HepG2 (cell line): ENCODE data around the gene VAMP4. TPM values are rescaled to one million over a fixed set of nuclear protein-coding genes. Genes with fewer than 3 reads are reported as not detected.

Source experiments
- ATAC-seq: fragments of 200-7000 bp; cut with Tn5 transposase; 3 replicates; pipeline ENCODE4 v1.9.1; 2020; ENCODE audit warnings: mild to moderate bottlenecking, moderate library complexity
- BruUV-seq: library from RNA; stranded (reverse); fragments of 400-500 nt; replicated peaks from 2 replicates; lab custom pipeline; 2021; lab: Mats Ljungman, UMichigan
- CTCF ChIA-PET: fragments of 300-600 bp; formaldehyde crosslinking; extraction: SDS; loops from one replicate; lab custom pipeline; 2021; ENCODE audit warnings: low total read pairs, inconsistent platforms, low intra/inter-chr PET ratio; lab: Yijun Ruan, JAX
- POLR2A ChIA-PET: fragments of 350-600 bp; sonication (Branson Sonifier 250); formaldehyde crosslinking; loops from one replicate; lab custom pipeline; 2020; ENCODE audit warnings: antibody characterized with exemption, inconsistent platforms; lab: Yijun Ruan, JAX
- DNase-seq: peaks from one replicate; pipeline ENCODE4 v3.0.0-alpha.2; 2015; ENCODE audit warnings: low spot score
- FAIRE-seq: peaks from 3 replicates; lab custom pipeline; 2011; peaks lifted over from hg19 to GRCh38; lab: Jason Lieb, UNC
- H2AFZ ChIP-seq: one replicate; pipeline ENCODE4 v1.6.1; 2011; ENCODE audit warnings: low read length, inconsistent platforms
- H3K27ac ChIP-seq: fragments of 300-600 bp; 3 replicates; pipeline ENCODE4 v1.8.0; 2011; ENCODE audit warnings: mixed run types, mild to moderate bottlenecking, mixed read lengths, low read length, inconsistent platforms; ENCODE audit not compliant: insufficient read depth; ENCODE audit errors: extremely low read length
- H3K27me3 ChIP-seq, 2 experiments: fragments of 200-600 bp in 1 of 2; 2 replicates in 1 of 2; 3 replicates in 1 of 2; pipeline versions ENCODE4 v1.6.0 to v1.8.0; 2011; ENCODE audit warnings: low read length in 2 of 2, mild to moderate bottlenecking in 2 of 2, moderate library complexity in 2 of 2, inconsistent platforms in 1 of 2; ENCODE audit not compliant: insufficient read depth in 2 of 2, control insufficient read depth in 1 of 2
- H3K36me3 ChIP-seq, 2 experiments: fragments of 200-600 bp in 1 of 2; replicated peaks in 1 of 2; 2 replicates in 1 of 2; 3 replicates in 1 of 2; pipeline versions ENCODE4 v1.5.1 to v1.8.0; 2011; ENCODE audit warnings: low read length in 2 of 2, inconsistent platforms in 1 of 2; ENCODE audit not compliant: insufficient read depth in 2 of 2, control insufficient read depth in 1 of 2
- H3K4me1 ChIP-seq: 2 replicates; pipeline ENCODE4 v1.5.1; 2012; ENCODE audit warnings: low read length, inconsistent platforms; ENCODE audit not compliant: insufficient read depth
- H3K4me2 ChIP-seq: 2 replicates; pipeline ENCODE4 v1.6.0; 2011; ENCODE audit warnings: low read depth, low read length, inconsistent platforms
- H3K4me3 ChIP-seq, 3 experiments: fragments of 200-600 bp in 1 of 3; sonication (generic), shearing (Covaris generic) in 1 of 3; replicated peaks in 1 of 3; 2 replicates each; pipeline ENCODE4 v1.5.1; 2011 to 2016; ENCODE audit warnings: low read length in 3 of 3, inconsistent platforms in 2 of 3, low read depth in 2 of 3, mild to moderate bottlenecking in 2 of 3, control low read depth in 1 of 3, mixed read lengths in 1 of 3; ENCODE audit not compliant: insufficient read depth in 1 of 3
- H3K79me2 ChIP-seq: one replicate; pipeline ENCODE4 v1.6.1; 2011; ENCODE audit warnings: low read length, inconsistent platforms; ENCODE audit not compliant: insufficient read depth
- H3K9ac ChIP-seq: 2 replicates; pipeline ENCODE4 v1.6.0; 2011; ENCODE audit warnings: mild to moderate bottlenecking, low read depth, low read length, inconsistent platforms; ENCODE audit not compliant: insufficient read depth
- H3K9me3 ChIP-seq: 2 replicates; pipeline ENCODE4 v1.5.1; 2012; ENCODE audit warnings: mild to moderate bottlenecking, low read length
- H4K20me1 ChIP-seq: 2 replicates; pipeline ENCODE4 v1.6.0; 2011; ENCODE audit warnings: inconsistent platforms, mild to moderate bottlenecking, low read length, moderate library complexity; ENCODE audit not compliant: insufficient read depth
- ARNTL ChIP-seq: sonication (generic); formaldehyde crosslinking; IDR thresholded peaks from 2 replicates; pipeline ENCODE4 v1.4.0; 2020; ENCODE audit warnings: mild to moderate bottlenecking, missing genetic modification reagents
- KDM2A ChIP-seq: sonication (generic); formaldehyde crosslinking; IDR thresholded peaks from 2 replicates; pipeline ENCODE4 v1.4.0; 2020; ENCODE audit warnings: low read depth, missing genetic modification reagents, borderline replicate concordance
- MBD4 ChIP-seq: IDR thresholded peaks from 2 replicates; pipeline ENCODE4 v1.6.1; 2012; ENCODE audit warnings: low read length, inconsistent platforms, borderline replicate concordance
- MIER2 ChIP-seq: IDR thresholded peaks from 2 replicates; pipeline ENCODE4 v1.6.1; 2016; ENCODE audit warnings: missing biosample characterization, missing genetic modification reagents
- MTA3 ChIP-seq: sonication (generic); formaldehyde crosslinking; IDR thresholded peaks from 2 replicates; pipeline ENCODE4 v1.4.0; 2020; ENCODE audit warnings: missing genetic modification reagents
- RARG ChIP-seq: sonication (generic); formaldehyde crosslinking; IDR thresholded peaks from 2 replicates; pipeline ENCODE4 v1.4.0; 2020; ENCODE audit warnings: low read depth, mild to moderate bottlenecking, missing genetic modification reagents
- TBX3 ChIP-seq: fragments of 450-650 bp; IDR thresholded peaks from 2 replicates; pipeline ENCODE4 v1.6.1; 2017; ENCODE audit warnings: antibody characterized with exemption, mild to moderate bottlenecking, inconsistent platforms, borderline replicate concordance
- ZNF12 ChIP-seq: sonication (generic); formaldehyde crosslinking; IDR thresholded peaks from 2 replicates; pipeline ENCODE4 v1.5.0; 2020; ENCODE audit warnings: missing genetic modification reagents
- ZNF337 ChIP-seq: sonication (generic); formaldehyde crosslinking; IDR thresholded peaks from 2 replicates; pipeline ENCODE4 v1.5.1; 2020; ENCODE audit warnings: missing genetic modification reagents, low read depth, mild to moderate bottlenecking, borderline replicate concordance
- ZNF510 ChIP-seq: sonication (generic); formaldehyde crosslinking; IDR thresholded peaks from 2 replicates; pipeline ENCODE4 v1.4.0; 2020; ENCODE audit warnings: low read depth, mild to moderate bottlenecking, missing genetic modification reagents
- ZNF547 ChIP-seq: sonication (generic); formaldehyde crosslinking; IDR thresholded peaks from 2 replicates; pipeline ENCODE4 v1.5.1; 2020; ENCODE audit warnings: mild to moderate bottlenecking, missing genetic modification reagents
- ZNF589 ChIP-seq: sonication (generic); formaldehyde crosslinking; conservative IDR thresholded peaks from 2 replicates; pipeline ENCODE4 v1.8.0; 2022; ENCODE audit warnings: mild to moderate bottlenecking, moderate library complexity, missing genetic modification reagents
- ZNF839 ChIP-seq: sonication (generic); formaldehyde crosslinking; IDR thresholded peaks from 2 replicates; pipeline ENCODE4 v1.4.0; 2020; ENCODE audit warnings: missing genetic modification reagents, mild to moderate bottlenecking, borderline replicate concordance
- WGBS: methylation state at CpG from one replicate; pipeline ENCODE4 v1.1.6; 2017; ENCODE audit warnings: low lambda C conversion rate; 5-methylcytosine and 5-hydroxymethylcytosine counted together
- in situ Hi-C: cut with HindIII; loops from 2 replicates; pipeline ENCODE4 v1.10.0; 2017; ENCODE audit warnings: low pct_unique_long_range_greater_than_20kb; ENCODE audit not compliant: extremely low pct_ligation_motif_present
- intact Hi-C: fragments of 100-400 bp; cut with micrococcal nuclease; formaldehyde crosslinking; loops from one replicate; pipeline ENCODE4 v1.10.0; 2022; ENCODE audit not compliant: unreplicated experiment
- polyA plus RNA-seq, 8 experiments: library from polyadenylated mRNA; depleted of rRNA in 3 of 8; stranded (reverse) in 7 of 8; unstranded in 1 of 8; fragments of >200 nt; fragmentation: Illumina TruSeq in 4 of 8; extraction: Trizol in 4 of 8; gene quantifications; 2 replicates each; pipeline versions ENCODE4 v1.2.1 to v1.2.3, GENCODE V29; 2011 to 2016; ENCODE audit warnings: low read depth in 4 of 8, missing spikeins in 1 of 8, mixed read lengths in 1 of 8; ENCODE audit not compliant: insufficient read depth in 1 of 8
- total RNA-seq, 5 experiments: library from RNA; depleted of rRNA; stranded (reverse); fragments of >200 nt; fragmentation: Illumina TruSeq; extraction: Trizol; gene quantifications; 2 replicates each; pipeline ENCODE4 v1.2.3, GENCODE V29; 2016; ENCODE audit warnings: low read depth in 1 of 5
- TF ChIP-seq, protein P1 (sequence below): sonication (generic); formaldehyde crosslinking; IDR thresholded peaks from 2 replicates; pipeline ENCODE4 v1.8.0; 2022; ENCODE audit warnings: mild to moderate bottlenecking, missing genetic modification reagents; ENCODE audit not compliant: insufficient replicate concordance
- TF ChIP-seq, protein P2 (sequence below): sonication (generic); formaldehyde crosslinking; IDR thresholded peaks from 2 replicates; pipeline ENCODE4 v1.8.1; 2022; ENCODE audit warnings: mild to moderate bottlenecking, missing genetic modification reagents
- TF ChIP-seq, protein P3 (sequence below): sonication (generic); formaldehyde crosslinking; IDR thresholded peaks from 2 replicates; pipeline ENCODE4 v1.5.0; 2020; ENCODE audit warnings: mild to moderate bottlenecking, missing genetic modification reagents

VAMP4 gene
- total and polyA plus RNA-seq, 2 of the 13 experiments (the other 11 are each of a cell fraction or from before 2014, with no cell fraction given), result 1.4 to 2.0 TPM

DNA sequence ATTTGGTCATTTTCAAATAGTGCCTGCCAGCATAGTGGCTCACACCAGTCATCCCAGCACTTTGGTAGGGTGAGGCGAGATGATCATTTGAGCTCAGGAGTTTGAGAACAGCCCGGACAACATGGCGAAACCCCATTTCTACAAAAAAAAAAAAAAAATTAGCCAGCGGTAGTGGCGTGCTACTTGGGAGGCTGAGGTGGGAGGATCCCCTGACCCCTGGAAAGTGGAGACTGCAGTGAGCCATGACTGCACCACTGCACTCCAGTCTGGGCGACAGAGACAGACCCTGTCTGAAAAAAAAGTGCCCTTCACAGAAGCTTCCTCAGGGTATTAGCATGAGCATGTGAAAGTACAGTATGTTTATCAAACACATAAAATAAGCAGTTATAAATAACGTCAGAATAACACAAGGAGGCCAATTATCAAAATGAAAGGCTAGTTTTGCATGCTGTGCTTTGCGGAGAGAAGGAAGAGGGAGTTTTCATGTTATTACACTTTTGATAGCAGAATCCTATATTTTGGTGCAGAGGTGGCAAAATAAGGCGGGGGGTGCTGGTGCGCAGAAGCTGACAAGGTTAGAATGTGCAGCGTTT, 38.8 kb upstream of the VAMP4 start:
- Histone ChIP-seq H3K79me2 (peaks cover 25% of the 10 kb centered on the region), H3K36me3 (peaks cover 8 to 20% of the 10 kb centered on the region in 2 experiments), H3K27ac (peak overlapping the region; percentile 85), H3K9me3 (no peaks in the 10 kb centered on the region), H3K4me1 (peaks cover 35% of the 10 kb centered on the region), H3K27me3 (no peaks in the 10 kb centered on the region; a peak in 1 of 5 replicates), H3K4me2 (peak overlapping the region; percentile 95), H3K4me3 (peak overlapping the region; percentile 47 to 72 (median 69)), H2AFZ (peak overlapping the region; percentile 93), H4K20me1 (no peaks in the 10 kb centered on the region), H3K9ac (peak overlapping the region; percentile 77)
- ChIA-PET POLR2A (interaction anchor here (1.0 to 2.7 kb wide), 6 partner anchors 18 to 1696 kb away, joined by 3 to 20 read pairs (median 4); partner anchors contain the start of genes PRDX6, PRRC2C and VAMP4), CTCF (no interaction called here)
- TF ChIP-seq ZNF510 (CRISPR knock-in tag), result 0 out of 2 replicates have a peak, but pooled peaks have one; percentile 8
- no peak for TF ChIP-seq ZNF337
- TF ChIP-seq MBD4, result no peak
- TF ChIP-seq ARNTL (CRISPR knock-in tag), result no peak
- TF ChIP-seq, protein P1, sequence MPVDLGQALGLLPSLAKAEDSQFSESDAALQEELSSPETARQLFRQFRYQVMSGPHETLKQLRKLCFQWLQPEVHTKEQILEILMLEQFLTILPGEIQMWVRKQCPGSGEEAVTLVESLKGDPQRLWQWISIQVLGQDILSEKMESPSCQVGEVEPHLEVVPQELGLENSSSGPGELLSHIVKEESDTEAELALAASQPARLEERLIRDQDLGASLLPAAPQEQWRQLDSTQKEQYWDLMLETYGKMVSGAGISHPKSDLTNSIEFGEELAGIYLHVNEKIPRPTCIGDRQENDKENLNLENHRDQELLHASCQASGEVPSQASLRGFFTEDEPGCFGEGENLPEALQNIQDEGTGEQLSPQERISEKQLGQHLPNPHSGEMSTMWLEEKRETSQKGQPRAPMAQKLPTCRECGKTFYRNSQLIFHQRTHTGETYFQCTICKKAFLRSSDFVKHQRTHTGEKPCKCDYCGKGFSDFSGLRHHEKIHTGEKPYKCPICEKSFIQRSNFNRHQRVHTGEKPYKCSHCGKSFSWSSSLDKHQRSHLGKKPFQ, result peak; percentile 1
- no peak for TF ChIP-seq ZNF839 (CRISPR knock-in tag)
- TF ChIP-seq MTA3 (CRISPR knock-in tag), result no peak
- TF ChIP-seq MIER2 (CRISPR knock-in tag), result no peak
- TF ChIP-seq TBX3, result 0 out of 2 replicates have a peak, but pooled peaks have one; percentile 9
- 0 out of 2 replicates have a peak, but pooled peaks have one; percentile 4 for TF ChIP-seq ZNF12 (CRISPR knock-in tag)
- TF ChIP-seq, protein P2, sequence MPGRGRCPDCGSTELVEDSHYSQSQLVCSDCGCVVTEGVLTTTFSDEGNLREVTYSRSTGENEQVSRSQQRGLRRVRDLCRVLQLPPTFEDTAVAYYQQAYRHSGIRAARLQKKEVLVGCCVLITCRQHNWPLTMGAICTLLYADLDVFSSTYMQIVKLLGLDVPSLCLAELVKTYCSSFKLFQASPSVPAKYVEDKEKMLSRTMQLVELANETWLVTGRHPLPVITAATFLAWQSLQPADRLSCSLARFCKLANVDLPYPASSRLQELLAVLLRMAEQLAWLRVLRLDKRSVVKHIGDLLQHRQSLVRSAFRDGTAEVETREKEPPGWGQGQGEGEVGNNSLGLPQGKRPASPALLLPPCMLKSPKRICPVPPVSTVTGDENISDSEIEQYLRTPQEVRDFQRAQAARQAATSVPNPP (CRISPR knock-in tag), result no peak
- 0 out of 2 replicates have a peak, but pooled peaks have one; percentile 68 for TF ChIP-seq RARG (CRISPR knock-in tag)
- no peak for TF ChIP-seq ZNF547 (CRISPR knock-in tag)
- TF ChIP-seq, protein P3, sequence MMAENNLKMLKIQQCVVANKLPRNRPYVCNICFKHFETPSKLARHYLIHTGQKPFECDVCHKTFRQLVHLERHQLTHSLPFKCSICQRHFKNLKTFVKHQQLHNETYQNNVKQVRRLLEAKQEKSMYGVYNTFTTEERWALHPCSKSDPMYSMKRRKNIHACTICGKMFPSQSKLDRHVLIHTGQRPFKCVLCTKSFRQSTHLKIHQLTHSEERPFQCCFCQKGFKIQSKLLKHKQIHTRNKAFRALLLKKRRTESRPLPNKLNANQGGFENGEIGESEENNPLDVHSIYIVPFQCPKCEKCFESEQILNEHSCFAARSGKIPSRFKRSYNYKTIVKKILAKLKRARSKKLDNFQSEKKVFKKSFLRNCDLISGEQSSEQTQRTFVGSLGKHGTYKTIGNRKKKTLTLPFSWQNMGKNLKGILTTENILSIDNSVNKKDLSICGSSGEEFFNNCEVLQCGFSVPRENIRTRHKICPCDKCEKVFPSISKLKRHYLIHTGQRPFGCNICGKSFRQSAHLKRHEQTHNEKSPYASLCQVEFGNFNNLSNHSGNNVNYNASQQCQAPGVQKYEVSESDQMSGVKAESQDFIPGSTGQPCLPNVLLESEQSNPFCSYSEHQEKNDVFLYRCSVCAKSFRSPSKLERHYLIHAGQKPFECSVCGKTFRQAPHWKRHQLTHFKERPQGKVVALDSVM (CRISPR knock-in tag), result peak; percentile 79; the same call in 1 of the 2 replicates
- 0 out of 2 replicates have a peak, but pooled peaks have one; percentile 1 for TF ChIP-seq ZNF589 (CRISPR knock-in tag)
- no peak for TF ChIP-seq KDM2A (CRISPR knock-in tag)
- ATAC-seq (no peak), DNase-seq (no peak), FAIRE-seq (no peak)
- intact Hi-C loops, result loop anchor here (1.0 to 10.0 kb wide), 3 partner anchors 38 to 293 kb away; partner anchors contain the start of genes PRRC2C and VAMP4
- in situ Hi-C loops, result no loop called here
- TSS peak; percentile 93 for BruUV-seq
- 48% methylated on average over 11 of the region's 11 CpGs for WGBS
